IPS-18a (cell line): ENCODE measurements around the gene ILKAP.

ENCODE experiments used
- H3K27ac ChIP-seq: one replicate; pipeline ENCODE4 v1.5.1; 2013; ENCODE audit warnings: low read length
- H3K27me3 ChIP-seq: one replicate; pipeline ENCODE4 v1.6.1; 2013; ENCODE audit warnings: mild to moderate bottlenecking, low read length; ENCODE audit not compliant: control insufficient read depth, insufficient read depth
- H3K36me3 ChIP-seq: one replicate; pipeline ENCODE4 v1.6.1; 2013; ENCODE audit warnings: low read depth, low read length; ENCODE audit not compliant: control insufficient read depth
- H3K4me1 ChIP-seq: one replicate; pipeline ENCODE4 v1.6.1; 2013; ENCODE audit warnings: low read depth, low read length; ENCODE audit not compliant: control insufficient read depth
- H3K4me3 ChIP-seq: one replicate; pipeline ENCODE4 v1.5.1; 2013; ENCODE audit warnings: low read length
- H3K9ac ChIP-seq: one replicate; pipeline ENCODE4 v1.6.1; 2013; ENCODE audit warnings: mild to moderate bottlenecking, low read length, moderate library complexity
- H3K9me3 ChIP-seq: one replicate; pipeline ENCODE4 v1.6.1; 2013; ENCODE audit warnings: low read depth, low read length; ENCODE audit not compliant: control insufficient read depth

Gene ILKAP

DNA sequence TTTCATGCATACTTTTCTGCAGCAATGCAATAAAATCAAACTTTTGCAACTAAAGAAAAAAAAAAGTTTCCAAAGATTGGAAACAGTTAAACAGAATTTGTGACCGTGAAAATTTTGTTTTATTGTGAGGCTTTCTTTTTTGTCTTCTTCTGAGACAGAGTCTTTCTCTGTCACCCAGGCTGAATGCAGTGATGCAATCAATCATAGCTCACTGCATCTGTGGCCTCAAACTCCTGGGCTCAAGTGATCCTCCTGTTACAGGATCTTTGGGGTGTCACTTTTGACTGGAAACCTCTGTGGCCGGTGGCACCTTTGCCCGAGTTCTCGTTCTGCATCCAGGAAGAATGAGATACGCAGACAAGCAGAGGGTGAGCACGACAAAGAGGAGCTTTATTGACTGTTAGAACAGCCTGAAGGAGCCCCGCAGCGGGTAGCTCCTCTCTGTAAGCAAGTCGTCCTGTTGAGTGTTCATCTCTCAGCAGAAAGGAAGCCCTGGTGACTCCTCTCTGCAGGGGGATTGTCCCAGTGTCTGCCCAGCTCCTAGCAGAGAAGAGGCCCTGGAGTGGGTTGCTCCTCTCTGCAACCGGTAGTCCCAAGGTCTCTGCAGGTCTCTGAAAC is 16.9 kb upstream of the ILKAP start:
- Histone ChIP-seq H3K27me3 (no peaks in the 10 kb centered on the region), H3K4me3 (no peak overlapping the region), H3K9ac (no peak overlapping the region), H3K27ac (no peak overlapping the region), H3K36me3 (no peaks in the 10 kb centered on the region), H3K4me1 (no peaks in the 10 kb centered on the region), H3K9me3 (no peaks in the 10 kb centered on the region)

DNA sequence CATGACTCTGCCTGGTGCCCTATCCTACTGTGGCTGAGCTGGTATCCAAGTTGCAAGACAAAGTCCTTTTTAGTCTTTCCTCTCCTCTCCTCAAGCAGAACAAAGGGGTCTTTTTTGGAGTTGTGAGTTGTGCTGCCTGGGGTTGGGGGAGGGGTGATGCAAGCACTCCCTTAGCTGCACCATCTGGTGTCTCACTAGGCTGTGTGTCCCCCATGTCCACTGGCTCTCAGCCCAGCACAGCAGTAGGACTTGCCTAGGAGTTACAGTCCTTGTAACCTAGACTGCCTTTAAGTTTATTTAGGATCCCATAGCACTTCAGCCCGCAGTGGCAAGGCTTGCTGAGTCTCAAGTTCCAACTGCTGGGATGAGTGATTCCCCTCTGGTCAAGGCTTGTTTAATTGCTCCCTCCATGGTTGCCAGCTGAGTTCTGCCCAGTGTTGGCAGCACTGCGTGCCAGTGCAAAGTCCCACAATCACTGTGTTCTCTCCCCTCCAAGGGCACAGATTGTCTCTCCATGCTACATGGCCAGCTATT is 13.2 kb upstream of the ILKAP start:
- Histone ChIP-seq H3K27ac (no peak overlapping the region), H3K9ac (no peak overlapping the region), H3K4me3 (no peak overlapping the region), H3K27me3 (no peaks in the 10 kb centered on the region), H3K9me3 (no peaks in the 10 kb centered on the region), H3K36me3 (no peaks in the 10 kb centered on the region), H3K4me1 (no peaks in the 10 kb centered on the region)

DNA sequence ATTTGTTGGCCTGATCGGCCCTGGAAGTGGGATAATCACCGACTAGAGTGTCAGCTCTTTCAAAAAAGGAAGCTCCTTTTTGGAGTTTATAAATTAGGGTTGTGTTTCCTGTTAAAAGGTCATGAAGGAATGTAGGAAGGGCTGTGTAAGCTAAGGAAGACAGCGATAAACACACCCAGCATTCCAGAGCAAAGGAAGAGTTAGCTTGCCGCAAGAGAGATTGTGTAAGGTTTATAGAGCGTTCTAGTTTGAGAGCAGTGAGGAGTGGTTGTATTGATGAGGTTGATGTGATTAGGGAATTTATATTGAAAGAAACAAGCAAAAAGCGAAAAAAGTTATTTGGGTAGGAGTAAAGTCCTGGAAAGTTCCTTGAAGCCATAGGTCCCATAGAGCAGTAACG is 3.5 kb upstream of the ILKAP start:
- no peak overlapping the region for H3K9ac ChIP-seq
- H3K36me3 ChIP-seq, result no peaks in the 10 kb centered on the region
- no peak overlapping the region for H3K4me3 ChIP-seq
- peaks cover 16% of the 10 kb centered on the region for H3K27me3 ChIP-seq
- H3K27ac ChIP-seq, result no peak overlapping the region
- no peaks in the 10 kb centered on the region for H3K9me3 ChIP-seq
- H3K4me1 ChIP-seq, result no peaks in the 10 kb centered on the region

DNA sequence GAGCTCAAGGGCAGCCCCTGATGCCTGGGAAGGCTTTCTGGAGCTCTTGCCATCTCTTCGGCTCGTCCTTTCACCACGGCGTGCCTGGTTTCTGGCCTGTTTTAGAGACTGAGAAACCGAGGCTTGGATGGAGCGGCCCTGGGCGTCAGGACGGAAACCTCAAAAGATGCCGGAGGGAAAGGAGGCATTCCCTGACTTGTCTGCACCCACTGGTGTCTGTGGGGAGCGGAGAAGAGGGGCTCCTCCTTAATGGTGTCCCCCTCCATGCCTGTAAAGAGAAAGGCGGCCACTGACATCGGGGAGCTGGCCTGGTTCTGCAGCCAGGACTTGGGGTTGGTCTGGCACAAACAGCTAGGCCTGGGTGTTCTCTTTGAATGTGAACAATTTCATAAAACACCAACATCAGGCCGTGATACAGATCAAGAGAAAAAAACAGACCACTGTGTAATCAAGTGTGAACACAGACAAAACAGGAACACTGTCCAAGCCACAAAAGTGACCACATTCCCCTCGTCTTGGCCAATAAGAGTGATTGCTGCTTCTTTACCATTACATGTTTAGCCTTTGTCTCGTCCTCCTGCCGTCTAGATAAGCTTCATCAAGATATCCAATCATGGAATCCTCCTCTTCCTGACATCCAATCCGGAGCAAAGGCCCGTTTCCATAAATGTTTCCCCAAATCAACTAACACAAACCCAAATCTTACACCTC is 633 bp upstream of the ILKAP start:
- no peaks in the 10 kb centered on the region for H3K36me3 ChIP-seq
- H3K27ac ChIP-seq, result no peak overlapping the region
- peaks cover 16% of the 10 kb centered on the region for H3K27me3 ChIP-seq
- peak overlapping the region; percentile 48 for H3K4me3 ChIP-seq
- no peaks in the 10 kb centered on the region for H3K9me3 ChIP-seq
- H3K4me1 ChIP-seq, result no peaks in the 10 kb centered on the region
- H3K9ac ChIP-seq, result peak overlapping the region; percentile 48

DNA sequence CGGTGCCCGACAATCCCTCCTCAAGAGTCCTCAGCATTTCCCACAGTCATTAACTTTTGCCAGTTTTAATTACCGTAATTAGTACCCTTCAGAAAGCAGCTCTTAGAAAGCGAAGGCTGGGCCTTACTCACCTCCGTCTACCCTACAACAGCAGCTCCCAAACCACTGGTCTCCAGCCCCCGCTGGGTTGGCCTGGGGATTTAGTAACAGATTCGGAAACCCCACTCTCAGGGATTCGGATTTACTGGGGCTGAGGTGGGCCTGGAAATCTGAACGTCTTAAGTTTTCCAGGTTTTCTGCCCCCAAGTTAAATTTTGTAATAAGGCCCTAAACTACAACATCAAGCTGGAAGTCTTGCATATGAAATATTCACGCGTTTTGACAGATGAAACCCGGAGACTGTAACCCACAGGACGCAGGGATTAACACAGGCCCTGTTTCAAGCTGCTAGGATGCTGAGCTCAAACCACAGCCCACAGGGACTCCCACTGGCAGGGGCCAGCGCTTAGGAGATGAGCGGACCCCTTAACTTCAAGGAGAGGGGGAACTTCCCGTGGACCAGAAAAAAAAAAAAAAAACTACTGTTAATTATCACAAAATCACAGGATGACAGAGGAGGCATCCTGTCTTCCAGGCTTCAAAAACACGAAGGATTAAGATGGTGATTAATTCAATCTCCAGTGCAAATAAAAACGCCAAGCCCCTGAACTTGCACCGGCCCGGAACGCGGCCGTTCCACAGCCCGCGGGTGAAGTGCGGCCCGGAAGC is 985 bp downstream of the ILKAP start:
- Histone ChIP-seq H3K4me1 (no peaks in the 10 kb centered on the region), H3K27me3 (peaks cover 12% of the 10 kb centered on the region), H3K27ac (no peak overlapping the region), H3K9ac (peak overlapping the region; percentile 54), H3K36me3 (no peaks in the 10 kb centered on the region), H3K9me3 (no peaks in the 10 kb centered on the region), H3K4me3 (peak overlapping the region; percentile 80)

DNA sequence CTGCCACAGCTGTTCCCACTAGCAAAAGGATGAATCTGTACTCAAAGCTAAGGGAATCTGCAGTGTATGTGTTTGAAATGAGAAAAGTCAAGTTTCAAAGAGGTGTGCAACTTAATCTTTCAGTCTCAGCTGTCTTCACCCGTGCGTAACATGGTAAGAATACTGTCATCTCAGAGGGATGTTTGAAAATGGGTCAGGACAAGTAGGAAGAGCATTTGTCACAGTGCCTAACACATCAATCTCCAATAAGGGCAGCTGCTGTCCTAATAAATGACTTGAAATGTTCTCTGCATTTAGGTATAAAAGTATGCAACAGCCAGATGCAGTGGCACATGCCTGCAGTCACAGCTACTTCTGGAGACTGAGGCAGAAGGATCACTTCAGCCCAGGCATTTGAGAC is 13.1 kb downstream of the ILKAP start:
- Histone ChIP-seq H3K4me3 (no peak overlapping the region), H3K36me3 (peaks cover 67% of the 10 kb centered on the region)

DNA sequence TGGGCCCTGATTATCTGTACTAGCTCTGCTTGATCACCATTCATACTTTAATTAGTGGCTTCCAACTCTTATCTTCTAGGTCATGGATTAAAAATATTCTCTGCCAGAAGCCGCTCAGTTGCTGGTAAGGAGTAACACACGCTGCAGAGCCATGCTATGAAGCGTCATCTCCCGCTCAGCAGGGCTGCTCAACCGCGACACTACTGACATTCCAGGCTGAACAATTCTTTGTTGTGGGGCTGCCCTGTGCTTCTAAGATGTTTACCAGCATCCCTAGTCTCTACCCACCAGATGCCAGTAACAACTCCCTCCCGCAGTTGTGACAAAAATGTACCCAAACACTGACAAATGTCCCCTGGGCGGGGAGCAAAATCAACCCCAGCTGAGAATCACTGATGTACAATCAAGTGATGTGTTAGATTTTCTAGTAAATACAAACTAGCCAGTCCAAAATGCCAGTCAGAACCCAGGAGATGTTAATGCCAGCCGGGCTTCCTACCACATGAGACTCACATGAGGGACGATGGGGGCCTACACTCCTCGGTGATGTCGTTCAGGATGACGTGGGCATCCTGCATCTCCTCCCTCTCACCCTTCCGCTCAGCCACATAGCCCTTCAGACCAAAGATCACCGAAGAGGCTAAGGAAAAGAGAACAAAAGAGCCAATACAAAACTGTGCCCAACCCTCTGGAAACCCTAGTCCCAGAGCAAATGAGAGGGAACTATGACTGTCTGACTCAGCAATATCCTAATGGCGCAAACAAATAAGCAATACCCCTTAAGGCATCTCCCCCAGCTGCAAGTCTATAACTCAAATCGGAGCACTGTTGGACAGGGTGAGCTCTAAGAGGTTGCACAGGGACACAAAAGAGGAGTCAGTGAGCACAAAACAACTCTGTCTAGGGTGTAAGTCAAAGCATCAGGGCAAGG is 15.6 kb downstream of the ILKAP start:
- H3K9ac ChIP-seq, result no peak overlapping the region
- no peak overlapping the region for H3K27ac ChIP-seq
- H3K36me3 ChIP-seq, result peaks cover 76% of the 10 kb centered on the region
- no peak overlapping the region for H3K4me3 ChIP-seq
- H3K4me1 ChIP-seq, result no peaks in the 10 kb centered on the region
- no peaks in the 10 kb centered on the region for H3K9me3 ChIP-seq
- no peaks in the 10 kb centered on the region for H3K27me3 ChIP-seq

More for the DNA sequence above, 13.1 kb downstream of the ILKAP start:
- Histone ChIP-seq H3K9ac (no peak overlapping the region), H3K27ac (no peak overlapping the region), H3K9me3 (no peaks in the 10 kb centered on the region), H3K27me3 (no peaks in the 10 kb centered on the region), H3K4me1 (no peaks in the 10 kb centered on the region)

DNA sequence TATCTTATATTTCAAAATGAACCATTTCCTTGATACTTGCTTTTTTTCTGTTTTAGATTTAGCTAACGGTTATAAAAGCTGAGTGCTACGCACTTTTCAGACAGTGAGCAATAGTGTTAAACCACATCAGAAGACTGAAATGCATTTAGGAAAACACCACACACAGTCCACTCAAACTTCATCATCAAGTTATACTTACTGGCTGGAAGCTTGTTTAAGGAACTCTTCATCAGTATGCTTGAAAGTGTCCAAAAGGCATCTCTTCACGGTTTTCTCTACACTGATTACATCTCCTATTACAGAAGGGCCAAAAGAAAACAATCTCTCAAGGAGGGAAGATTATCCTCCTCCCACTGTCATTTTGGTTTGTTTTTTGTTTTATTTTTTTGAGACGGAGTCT is 19.7 kb downstream of the ILKAP start:
- Histone ChIP-seq H3K9me3 (no peaks in the 10 kb centered on the region), H3K36me3 (peaks cover 89% of the 10 kb centered on the region), H3K27ac (no peak overlapping the region)

DNA sequence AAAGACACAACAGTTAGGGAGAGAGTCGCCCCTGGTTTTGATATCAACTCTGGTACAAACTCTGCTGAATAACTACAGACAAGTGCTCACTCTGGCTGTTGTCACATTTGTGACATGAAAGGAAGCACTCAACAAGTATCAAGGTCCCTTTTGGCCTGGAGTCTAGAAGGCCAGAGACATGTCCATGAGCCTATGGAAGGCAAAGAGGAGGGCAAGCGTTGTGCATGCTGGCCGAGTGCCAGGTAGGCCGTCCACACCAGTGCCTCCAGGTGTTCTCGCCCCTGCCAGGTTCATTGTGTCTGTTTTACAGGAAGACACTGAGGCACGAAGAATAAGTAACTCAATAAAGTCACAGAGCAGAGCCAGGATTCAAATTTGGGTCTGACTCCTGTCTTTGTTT is 21.1 kb downstream of the ILKAP start:
- Histone ChIP-seq H3K36me3 (peaks cover 89% of the 10 kb centered on the region), H3K4me1 (no peaks in the 10 kb centered on the region), H3K27me3 (no peaks in the 10 kb centered on the region), H3K9ac (no peak overlapping the region), H3K9me3 (no peaks in the 10 kb centered on the region), H3K27ac (no peak overlapping the region), H3K4me3 (no peak overlapping the region)

More for the DNA sequence above, 19.7 kb downstream of the ILKAP start:
- Histone ChIP-seq H3K4me3 (no peak overlapping the region), H3K9ac (no peak overlapping the region), H3K27me3 (no peaks in the 10 kb centered on the region), H3K4me1 (no peaks in the 10 kb centered on the region)

DNA sequence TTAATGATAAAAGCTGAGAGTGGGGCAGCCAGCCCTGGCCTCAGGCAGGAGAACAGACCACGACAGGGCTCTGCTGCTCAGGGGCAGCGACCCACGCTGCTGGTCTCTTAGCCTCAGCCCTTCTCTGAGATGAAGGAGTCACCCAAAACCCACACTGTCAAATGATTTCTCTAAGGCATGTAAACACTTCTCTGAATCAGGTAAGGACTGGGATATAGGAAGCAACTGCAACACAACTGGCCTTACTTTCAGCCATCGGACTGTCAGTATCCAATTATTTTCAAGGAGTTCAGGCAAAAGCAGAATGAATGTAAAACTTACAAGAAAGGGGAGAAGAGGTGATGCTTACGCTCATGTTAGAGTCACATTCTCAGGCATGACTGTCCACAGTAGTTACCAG is 22.9 kb downstream of the ILKAP start:
- H3K9me3 ChIP-seq, result no peaks in the 10 kb centered on the region
- H3K36me3 ChIP-seq, result peaks cover 82% of the 10 kb centered on the region
- H3K27ac ChIP-seq, result no peak overlapping the region
- no peak overlapping the region for H3K9ac ChIP-seq
- no peaks in the 10 kb centered on the region for H3K27me3 ChIP-seq
- H3K4me3 ChIP-seq, result no peak overlapping the region
- H3K4me1 ChIP-seq, result no peaks in the 10 kb centered on the region

DNA sequence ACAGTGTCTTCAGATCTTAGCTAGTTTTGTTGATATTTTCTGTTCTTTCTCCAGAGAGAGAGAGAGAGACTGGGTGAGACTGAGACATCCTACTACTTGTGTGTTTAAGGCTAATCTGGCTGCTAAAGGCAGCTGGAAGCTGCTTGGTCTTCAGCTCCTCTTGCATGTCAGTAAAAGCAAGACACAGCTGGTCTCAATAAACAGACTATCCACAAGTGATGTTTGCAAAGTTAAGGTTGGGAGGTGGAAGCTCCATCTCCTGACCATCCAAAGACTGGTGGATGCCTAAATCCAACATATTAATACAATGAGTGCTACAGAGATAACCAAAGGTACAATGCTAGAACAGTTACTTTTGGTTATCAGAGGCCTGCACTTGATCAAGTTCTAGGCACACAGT is 26.9 kb downstream of the ILKAP start:
- no peaks in the 10 kb centered on the region for H3K9me3 ChIP-seq
- H3K4me3 ChIP-seq, result no peak overlapping the region
- H3K27ac ChIP-seq, result no peak overlapping the region
- H3K9ac ChIP-seq, result no peak overlapping the region
- H3K4me1 ChIP-seq, result no peaks in the 10 kb centered on the region
- H3K27me3 ChIP-seq, result no peaks in the 10 kb centered on the region
- peaks cover 63% of the 10 kb centered on the region for H3K36me3 ChIP-seq
